Muscle layer of colon (tissue), 2 donors: Measurements from ENCODE around the gene SEPTIN2.
"Not testable (repeated sequence)": the region's sequence is repeated elsewhere in the genome, so short reads cannot be mapped to it uniquely, and the experiment has no call there.

Experiments
- H3K27ac ChIP-seq: one replicate; pipeline ENCODE4 v1.7.0; 2013; ENCODE audit warnings: low read depth, mild to moderate bottlenecking, low read length, moderate library complexity
- H3K27me3 ChIP-seq, 2 donors: one replicate each; pipeline ENCODE4 v1.7.0; 2013; ENCODE audit warnings: low read length in 2 of 2, mild to moderate bottlenecking in 2 of 2; ENCODE audit not compliant: insufficient read depth in 2 of 2, control insufficient read depth in 1 of 2
- H3K36me3 ChIP-seq: one replicate; pipeline ENCODE4 v1.7.0; 2013; ENCODE audit warnings: mild to moderate bottlenecking, low read length; ENCODE audit not compliant: insufficient read depth
- H3K4me1 ChIP-seq: one replicate; pipeline ENCODE4 v1.7.0; 2013; ENCODE audit warnings: mild to moderate bottlenecking, low read length; ENCODE audit not compliant: insufficient read depth
- H3K4me3 ChIP-seq, 2 donors: one replicate each; pipeline ENCODE4 v1.7.0; 2013; ENCODE audit warnings: low read length in 2 of 2, low read depth in 1 of 2, mild to moderate bottlenecking in 1 of 2, moderate library complexity in 1 of 2
- H3K9ac ChIP-seq: one replicate; pipeline ENCODE4 v1.7.0; 2013; ENCODE audit warnings: low read length
- H3K9me3 ChIP-seq: one replicate; pipeline ENCODE4 v1.7.0; 2013; ENCODE audit warnings: mild to moderate bottlenecking, low read length
- donor health status: abdominal sarcoma.
- donor health status: Adenocarcinoma of cecum.

SEPTIN2 gene

DNA sequence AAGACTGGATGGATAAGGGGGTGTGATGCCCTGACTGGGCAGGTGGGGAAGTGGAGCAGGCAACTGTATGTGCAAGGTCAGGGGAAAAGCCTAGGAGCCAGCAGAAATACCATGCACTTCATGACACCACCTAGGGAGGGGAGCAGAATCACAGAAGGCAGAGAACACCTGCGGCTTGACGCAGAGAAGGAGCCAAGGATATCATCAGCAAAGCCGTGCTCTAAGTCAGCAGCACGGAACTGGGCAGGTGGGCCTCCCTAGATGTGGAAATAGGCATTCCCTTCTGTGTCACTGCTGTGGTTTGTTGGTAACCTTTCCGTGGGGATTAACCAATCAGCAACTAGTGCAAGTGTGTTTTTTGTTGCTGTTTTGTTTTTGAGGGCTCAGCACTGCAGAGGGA lies 41.6 kb upstream of the SEPTIN2 start:
- H3K4me1 ChIP-seq, result peaks cover 29% of the 10 kb centered on the region
- H3K27me3 ChIP-seq, result no peaks in the 10 kb centered on the region
- no peak overlapping the region for H3K4me3 ChIP-seq
- H3K9ac ChIP-seq, result no peak overlapping the region
- no peaks in the 10 kb centered on the region for H3K36me3 ChIP-seq
- no peaks in the 10 kb centered on the region for H3K9me3 ChIP-seq
- no peak overlapping the region for H3K27ac ChIP-seq

DNA sequence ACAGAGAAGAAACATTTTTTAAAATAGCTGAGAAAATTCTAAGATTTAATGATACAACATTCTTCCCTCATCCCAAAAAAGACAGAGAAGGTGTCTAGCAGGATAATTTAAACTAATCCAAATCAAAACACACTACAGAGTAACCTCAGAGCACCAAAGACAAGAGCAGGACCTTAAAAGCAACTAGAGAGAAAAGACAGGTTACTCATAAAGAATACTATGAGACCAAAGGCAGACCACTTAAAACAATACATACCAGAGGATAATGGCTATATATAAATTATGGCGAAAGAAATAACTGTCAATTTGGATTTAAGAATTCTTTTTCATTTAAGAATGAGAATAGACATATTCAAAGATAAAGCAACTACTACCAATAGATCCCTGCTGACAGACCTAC lies 40.2 kb upstream of the SEPTIN2 start:
- Histone ChIP-seq H3K27me3 (no peaks in the 10 kb centered on the region), H3K4me1 (peaks cover 16% of the 10 kb centered on the region), H3K9me3 (no peaks in the 10 kb centered on the region), H3K27ac (no peak overlapping the region), H3K36me3 (no peaks in the 10 kb centered on the region), H3K4me3 (no peak overlapping the region), H3K9ac (no peak overlapping the region)

DNA sequence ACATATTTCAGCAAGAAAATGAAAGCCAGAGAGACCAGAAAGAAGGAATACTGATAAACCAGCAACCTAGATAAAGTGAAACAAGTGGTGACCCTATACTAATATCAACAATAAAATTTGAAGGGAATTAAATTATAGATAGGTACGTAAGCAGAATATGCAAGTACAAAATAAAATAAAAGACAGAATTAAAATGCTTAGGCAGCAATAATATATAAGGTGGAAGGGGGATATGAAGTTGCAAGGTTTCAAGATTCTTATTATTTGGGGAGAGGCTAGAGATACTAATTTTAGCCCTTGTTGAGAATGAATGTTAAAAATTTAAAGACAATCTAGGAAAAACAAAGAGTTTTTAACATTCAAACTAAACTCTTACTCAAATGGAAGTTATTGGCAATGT lies 39.8 kb upstream of the SEPTIN2 start:
- Histone ChIP-seq H3K9me3 (no peaks in the 10 kb centered on the region), H3K9ac (no peak overlapping the region), H3K36me3 (no peaks in the 10 kb centered on the region), H3K27me3 (no peaks in the 10 kb centered on the region), H3K4me3 (no peak overlapping the region), H3K27ac (no peak overlapping the region), H3K4me1 (peaks cover 12% of the 10 kb centered on the region)

DNA sequence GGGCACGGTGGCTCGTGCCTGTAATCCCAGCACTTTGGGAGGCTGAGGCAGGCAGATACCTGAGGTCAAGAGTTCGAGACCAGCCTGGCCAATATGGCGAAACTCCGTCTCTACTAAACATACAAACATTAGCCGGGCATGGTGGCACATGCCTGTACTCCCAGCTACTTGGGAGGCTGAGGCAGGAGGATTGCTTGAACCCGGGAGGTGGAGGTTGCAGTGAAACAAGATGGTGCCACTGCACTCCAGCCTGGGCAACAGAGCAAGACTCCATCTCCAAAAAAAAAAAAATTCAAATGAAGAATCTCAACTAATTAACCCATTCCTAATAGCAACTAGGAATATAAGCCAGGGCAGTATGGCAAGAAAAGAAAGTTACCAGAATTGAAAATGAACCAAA lies 37.4 kb upstream of the SEPTIN2 start:
- not testable (repeated sequence) for H3K27me3 ChIP-seq, H3K4me1 ChIP-seq, H3K9me3 ChIP-seq, H3K9ac ChIP-seq, H3K4me3 ChIP-seq, H3K36me3 ChIP-seq, H3K27ac ChIP-seq

DNA sequence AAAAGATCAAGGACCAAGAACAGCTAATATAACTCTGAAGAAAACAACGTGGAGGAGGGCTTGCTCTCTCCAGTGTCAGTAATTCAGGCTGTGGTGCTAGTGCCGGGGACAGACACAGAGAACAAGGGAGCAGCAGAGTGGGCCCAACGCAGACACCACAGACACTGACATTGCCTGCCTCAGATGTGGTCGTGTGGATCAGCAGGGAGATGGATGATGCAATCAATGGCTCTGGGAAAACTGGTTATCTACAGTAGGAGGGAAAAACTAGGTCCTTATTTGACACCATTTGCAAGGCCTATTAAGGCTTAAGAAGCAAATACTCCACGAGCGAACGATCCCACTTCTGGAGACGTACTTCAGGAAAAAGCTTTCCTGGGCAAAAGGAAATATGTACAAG lies 36.3 kb upstream of the SEPTIN2 start:
- Histone ChIP-seq H3K4me1 (peaks cover 4% of the 10 kb centered on the region), H3K36me3 (no peaks in the 10 kb centered on the region), H3K27me3 (no peaks in the 10 kb centered on the region), H3K9me3 (no peaks in the 10 kb centered on the region), H3K27ac (no peak overlapping the region), H3K9ac (no peak overlapping the region), H3K4me3 (no peak overlapping the region)

DNA sequence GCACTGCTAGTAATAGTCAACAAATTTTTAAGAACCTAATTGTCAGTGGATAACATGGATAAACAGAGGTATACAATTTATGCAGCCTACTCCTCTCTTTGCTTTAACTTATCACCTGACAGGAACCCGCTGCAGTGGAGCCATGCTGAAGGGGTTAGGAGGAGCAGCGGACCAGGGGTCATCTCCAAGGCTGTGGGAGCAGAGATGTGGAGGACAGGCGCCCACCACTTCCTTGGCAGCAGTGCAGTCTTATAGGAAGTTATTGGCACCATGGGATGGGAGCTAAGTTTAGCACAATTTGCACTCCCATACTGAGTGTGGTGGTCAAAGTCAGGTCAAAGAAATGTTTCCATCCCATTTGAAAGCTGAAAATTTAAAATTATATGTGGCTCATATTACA lies 35.9 kb upstream of the SEPTIN2 start:
- Histone ChIP-seq H3K27me3 (no peaks in the 10 kb centered on the region), H3K4me3 (no peak overlapping the region), H3K36me3 (no peaks in the 10 kb centered on the region), H3K9me3 (no peaks in the 10 kb centered on the region), H3K4me1 (peaks cover 4% of the 10 kb centered on the region), H3K27ac (no peak overlapping the region), H3K9ac (no peak overlapping the region)

DNA sequence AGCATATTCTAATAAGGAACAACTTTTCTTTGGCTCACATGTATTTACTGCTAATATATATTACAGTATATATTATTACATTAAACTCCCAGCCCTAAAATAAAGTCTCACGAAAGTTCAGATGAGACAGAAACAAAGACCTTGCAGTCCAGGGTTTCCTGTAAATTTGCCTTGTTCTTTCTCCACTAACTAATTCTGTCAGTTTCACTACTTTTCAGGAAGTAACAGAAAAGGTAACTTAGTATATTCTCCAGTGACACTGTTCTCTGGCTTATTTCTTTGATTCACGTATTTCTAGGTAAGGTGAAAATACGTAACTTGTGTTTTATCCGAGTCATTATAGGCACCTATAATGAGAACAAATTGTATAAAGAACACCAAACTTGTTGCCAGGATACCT lies 35.4 kb upstream of the SEPTIN2 start:
- peaks cover 4% of the 10 kb centered on the region for H3K4me1 ChIP-seq
- no peaks in the 10 kb centered on the region for H3K36me3 ChIP-seq
- no peaks in the 10 kb centered on the region for H3K9me3 ChIP-seq
- no peak overlapping the region for H3K9ac ChIP-seq
- no peak overlapping the region for H3K4me3 ChIP-seq
- no peaks in the 10 kb centered on the region for H3K27me3 ChIP-seq
- no peak overlapping the region for H3K27ac ChIP-seq

DNA sequence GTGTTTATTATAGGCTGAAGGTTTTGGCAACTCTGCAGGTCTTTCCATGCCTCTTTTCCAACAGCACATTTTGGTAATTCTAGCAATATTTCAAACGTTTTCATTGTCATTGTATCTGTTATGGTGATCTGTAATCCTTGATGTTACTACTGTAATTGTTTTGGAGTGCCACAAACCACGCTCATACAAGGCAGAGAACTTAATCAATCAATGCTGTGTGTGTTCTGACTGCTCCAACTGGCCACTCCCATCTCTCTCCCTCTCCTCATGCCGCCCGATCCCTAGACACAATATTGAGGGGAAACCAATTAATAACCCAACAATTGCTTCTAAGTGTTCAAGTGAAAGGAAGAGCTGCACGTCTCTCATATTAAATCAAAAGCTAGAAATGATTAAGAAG lies 33.2 kb upstream of the SEPTIN2 start:
- Histone ChIP-seq H3K27ac (no peak overlapping the region), H3K4me3 (no peak overlapping the region), H3K9ac (no peak overlapping the region)

DNA sequence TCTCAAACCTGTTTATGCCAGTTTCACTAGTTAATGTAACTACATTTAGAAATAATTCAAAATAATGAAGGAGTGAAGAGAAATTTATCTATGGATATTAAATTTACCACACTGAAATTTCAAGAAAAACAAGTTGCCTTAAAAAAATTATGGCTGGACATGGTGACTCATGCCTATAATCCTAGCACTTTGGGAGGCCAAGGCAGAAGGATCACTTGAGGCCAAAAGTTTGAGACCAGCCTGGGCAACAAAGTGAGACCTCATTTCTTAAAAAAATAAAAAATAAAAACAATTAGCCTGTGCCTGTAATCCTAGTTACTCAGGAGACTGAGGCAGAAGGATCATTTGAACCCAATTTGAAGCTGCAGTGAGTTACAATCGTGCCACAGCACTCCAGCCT lies 30.1 kb upstream of the SEPTIN2 start:
- no peak overlapping the region for H3K4me3 ChIP-seq
- peaks cover 18% of the 10 kb centered on the region for H3K4me1 ChIP-seq
- no peaks in the 10 kb centered on the region for H3K27me3 ChIP-seq
- no peaks in the 10 kb centered on the region for H3K9me3 ChIP-seq
- no peak overlapping the region for H3K27ac ChIP-seq
- no peaks in the 10 kb centered on the region for H3K36me3 ChIP-seq
- no peak overlapping the region for H3K9ac ChIP-seq

More for the DNA sequence above, 33.2 kb upstream of the SEPTIN2 start:
- H3K9me3 ChIP-seq, result no peaks in the 10 kb centered on the region
- no peaks in the 10 kb centered on the region for H3K27me3 ChIP-seq
- H3K36me3 ChIP-seq, result no peaks in the 10 kb centered on the region
- peaks cover 4% of the 10 kb centered on the region for H3K4me1 ChIP-seq

DNA sequence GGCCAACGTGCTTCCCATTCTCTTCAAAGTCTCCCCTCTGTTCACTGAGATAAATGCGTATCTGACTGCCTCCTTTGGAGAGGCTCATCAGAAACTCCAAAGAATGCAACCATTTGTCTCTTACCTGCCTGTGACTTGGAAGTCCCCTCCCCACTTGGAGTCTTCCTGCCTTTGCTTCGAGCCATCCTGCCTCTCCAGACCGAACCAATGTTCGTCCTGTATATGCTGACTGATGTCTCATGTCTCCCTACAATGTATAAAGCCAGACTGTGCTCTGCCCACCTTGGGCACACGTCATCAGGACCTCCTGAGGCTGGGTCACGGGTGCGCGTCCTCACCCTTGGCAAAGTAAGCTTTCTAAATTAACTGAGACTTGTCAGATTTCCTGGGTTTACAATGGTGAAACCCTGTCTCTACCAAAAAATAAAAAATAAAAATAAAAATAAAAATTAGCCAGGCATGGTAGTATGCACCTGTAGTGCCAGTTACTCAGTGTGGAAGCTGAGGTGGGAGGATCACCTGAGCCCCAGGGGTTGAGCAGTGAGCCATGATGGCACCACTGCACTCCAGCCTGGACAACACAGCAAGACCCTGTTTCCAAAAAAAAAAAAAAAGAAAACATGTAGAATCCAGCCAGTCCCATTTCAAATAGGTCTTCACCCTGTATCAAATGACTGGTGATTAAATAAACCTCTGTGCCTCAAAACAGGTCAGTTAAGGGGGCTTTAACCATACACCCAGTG lies 29.2 kb upstream of the SEPTIN2 start:
- peaks cover 18% of the 10 kb centered on the region for H3K4me1 ChIP-seq
- no peak overlapping the region for H3K27ac ChIP-seq
- H3K27me3 ChIP-seq, result no peaks in the 10 kb centered on the region
- H3K9ac ChIP-seq, result no peak overlapping the region
- H3K9me3 ChIP-seq, result no peaks in the 10 kb centered on the region
- H3K4me3 ChIP-seq, result no peak overlapping the region
- no peaks in the 10 kb centered on the region for H3K36me3 ChIP-seq

DNA sequence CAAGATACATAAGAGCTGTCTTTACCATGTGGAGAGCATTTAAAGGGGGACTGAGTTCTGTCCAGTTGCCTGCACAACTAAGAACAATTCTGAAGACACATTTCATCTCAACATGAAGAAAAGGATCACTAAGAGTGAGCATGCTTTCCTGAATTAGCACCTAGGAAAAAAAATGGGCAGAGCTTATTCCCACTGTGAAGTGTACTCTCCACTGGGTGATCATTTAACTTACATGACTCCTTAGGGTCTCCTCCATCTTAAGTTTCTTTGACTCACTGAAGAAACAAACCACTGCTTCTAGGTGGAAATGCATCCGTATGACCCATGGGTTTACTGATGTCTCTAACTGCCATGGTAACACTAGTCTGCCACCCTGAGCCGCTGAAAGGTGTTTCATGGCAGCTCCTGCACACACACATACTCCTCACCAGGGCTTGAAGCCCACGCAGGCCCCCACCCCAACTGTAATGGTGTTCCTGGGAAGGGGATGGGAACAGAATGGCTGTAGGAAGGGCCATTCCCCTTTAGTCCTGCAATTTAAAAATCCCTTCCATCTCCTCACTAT lies 27.3 kb upstream of the SEPTIN2 start:
- no peaks in the 10 kb centered on the region for H3K27me3 ChIP-seq

DNA sequence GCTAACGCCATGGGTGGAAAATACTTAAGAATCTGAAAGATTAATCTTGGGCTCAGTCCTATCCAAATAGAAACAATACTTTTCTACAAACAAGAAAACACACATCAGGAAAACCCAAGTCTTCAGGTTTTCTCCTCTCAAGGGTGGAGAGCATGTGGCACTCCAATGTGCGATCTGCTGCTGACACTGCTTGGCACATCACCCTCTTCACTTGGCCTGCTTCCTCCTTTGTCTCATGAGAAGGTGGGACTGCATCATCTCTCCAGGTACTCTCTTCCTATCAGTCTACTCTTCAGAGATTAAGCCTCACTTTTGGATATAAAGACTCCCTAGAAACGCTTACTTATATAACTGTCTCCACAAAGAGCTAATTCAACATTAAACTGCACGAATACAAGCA lies 26.7 kb upstream of the SEPTIN2 start:
- H3K4me3 ChIP-seq, result no peak overlapping the region
- H3K4me1 ChIP-seq, result peaks cover 14% of the 10 kb centered on the region
- H3K27me3 ChIP-seq, result no peaks in the 10 kb centered on the region
- no peak overlapping the region for H3K9ac ChIP-seq
- H3K27ac ChIP-seq, result no peak overlapping the region
- no peaks in the 10 kb centered on the region for H3K9me3 ChIP-seq
- H3K36me3 ChIP-seq, result no peaks in the 10 kb centered on the region

More for the DNA sequence above, 27.3 kb upstream of the SEPTIN2 start:
- Histone ChIP-seq H3K9me3 (no peaks in the 10 kb centered on the region), H3K4me3 (no peak overlapping the region), H3K36me3 (no peaks in the 10 kb centered on the region), H3K9ac (no peak overlapping the region), H3K27ac (no peak overlapping the region), H3K4me1 (peaks cover 14% of the 10 kb centered on the region)
